Keratinocyte (primary cell): ENCODE data around the gene FOCAD.

Source experiments
- EZH2 ChIP-seq: IDR thresholded peaks from one replicate; pipeline ENCODE4 v1.6.1; 2012; ENCODE audit warnings: inconsistent platforms, mild to moderate bottlenecking, low read length, moderate library complexity
- TF ChIP-seq, protein P1 (sequence below), 3 experiments: IDR thresholded peaks in 1 of 3; conservative IDR thresholded peaks in 1 of 3; optimal IDR thresholded peaks in 1 of 3; 2 replicates in 2 of 3; 3 replicates in 1 of 3; pipeline versions ENCODE3 to v1.5.1; 2011; ENCODE audit warnings: low read length in 3 of 3, mild to moderate bottlenecking in 3 of 3, moderate library complexity in 2 of 3, control low read depth in 1 of 3, inconsistent platforms in 1 of 3; ENCODE audit not compliant: insufficient read depth in 2 of 3; ENCODE audit errors: extremely low read depth in 1 of 3

DNA sequence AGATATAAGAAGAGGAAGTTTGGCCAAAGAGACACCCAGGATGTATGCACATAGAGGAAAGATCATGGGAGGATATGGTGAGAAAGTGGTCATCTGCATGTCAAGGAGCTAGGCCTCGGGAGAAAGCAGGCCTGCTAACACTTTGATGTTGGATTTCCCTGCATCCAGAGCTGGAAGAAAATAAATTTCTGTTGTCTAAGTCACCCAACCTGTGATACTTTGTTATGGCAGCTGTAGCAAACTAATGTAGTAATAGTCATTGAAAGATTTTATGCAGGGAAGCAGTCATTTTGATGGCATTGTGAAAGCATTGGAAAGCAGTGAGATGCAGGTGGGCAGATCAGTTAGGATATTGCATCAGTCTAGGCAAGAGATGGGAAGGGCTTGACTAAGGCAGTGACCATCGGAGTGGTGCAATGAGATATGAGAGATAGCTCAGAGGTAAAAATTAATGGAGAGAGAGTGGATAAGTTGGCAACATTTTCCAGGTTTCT is 24.5 kb upstream of the FOCAD start:
- no peak for TF ChIP-seq EZH2
- TF ChIP-seq, protein P1, sequence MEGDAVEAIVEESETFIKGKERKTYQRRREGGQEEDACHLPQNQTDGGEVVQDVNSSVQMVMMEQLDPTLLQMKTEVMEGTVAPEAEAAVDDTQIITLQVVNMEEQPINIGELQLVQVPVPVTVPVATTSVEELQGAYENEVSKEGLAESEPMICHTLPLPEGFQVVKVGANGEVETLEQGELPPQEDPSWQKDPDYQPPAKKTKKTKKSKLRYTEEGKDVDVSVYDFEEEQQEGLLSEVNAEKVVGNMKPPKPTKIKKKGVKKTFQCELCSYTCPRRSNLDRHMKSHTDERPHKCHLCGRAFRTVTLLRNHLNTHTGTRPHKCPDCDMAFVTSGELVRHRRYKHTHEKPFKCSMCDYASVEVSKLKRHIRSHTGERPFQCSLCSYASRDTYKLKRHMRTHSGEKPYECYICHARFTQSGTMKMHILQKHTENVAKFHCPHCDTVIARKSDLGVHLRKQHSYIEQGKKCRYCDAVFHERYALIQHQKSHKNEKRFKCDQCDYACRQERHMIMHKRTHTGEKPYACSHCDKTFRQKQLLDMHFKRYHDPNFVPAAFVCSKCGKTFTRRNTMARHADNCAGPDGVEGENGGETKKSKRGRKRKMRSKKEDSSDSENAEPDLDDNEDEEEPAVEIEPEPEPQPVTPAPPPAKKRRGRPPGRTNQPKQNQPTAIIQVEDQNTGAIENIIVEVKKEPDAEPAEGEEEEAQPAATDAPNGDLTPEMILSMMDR (optimal IDR thresholded peaks at IDR 0.05 in 1 of 3, IDR thresholded peaks at IDR 0.05 in 1 of 3, conservative IDR thresholded peaks at IDR 0.05 in 1 of 3; ENCODE audit: extremely low read depth in 1 of 3, insufficient read depth in 2 of 3, low read length in 3 of 3), result no peak
